H9 (cell line): ENCODE results near the gene NEDD4. TPM values are rescaled to one million over a fixed set of nuclear protein-coding genes. Genes with fewer than 3 reads are reported as not detected.

Experiments
- DNase-seq: peaks from one replicate; pipeline ENCODE4 v3.0.0-alpha.2; 2017
- H2AFZ ChIP-seq: one replicate; pipeline ENCODE4 v1.6.1; 2013; ENCODE audit warnings: mild to moderate bottlenecking, low read length, control low read depth, moderate library complexity
- H2AK5ac ChIP-seq: 2 replicates; pipeline ENCODE4 v1.6.1; 2013; ENCODE audit warnings: low read length, control low read depth, mixed read lengths; ENCODE audit not compliant: insufficient read length
- H2BK120ac ChIP-seq: one replicate; pipeline ENCODE4 v1.6.1; 2013; ENCODE audit warnings: low read depth, mild to moderate bottlenecking, low read length, control low read depth, inconsistent platforms; ENCODE audit not compliant: poor library complexity, severe bottlenecking
- H2BK12ac ChIP-seq: 2 replicates; pipeline ENCODE4 v1.6.1; 2013; ENCODE audit warnings: low read length, control low read depth, mixed read lengths, low read depth; ENCODE audit not compliant: insufficient read length
- H2BK15ac ChIP-seq: 2 replicates; pipeline ENCODE4 v1.6.1; 2013; ENCODE audit warnings: low read depth, low read length, control low read depth
- H2BK20ac ChIP-seq: one replicate; pipeline ENCODE4 v1.6.1; 2013; ENCODE audit warnings: low read depth, mild to moderate bottlenecking, low read length, control low read depth, inconsistent platforms; ENCODE audit not compliant: poor library complexity, severe bottlenecking
- H2BK5ac ChIP-seq: 2 replicates; pipeline ENCODE4 v1.6.1; 2013; ENCODE audit warnings: low read length, control low read depth, mixed read lengths; ENCODE audit not compliant: insufficient read length
- H3K14ac ChIP-seq: 2 replicates; pipeline ENCODE4 v1.6.1; 2013; ENCODE audit warnings: low read length, control low read depth; ENCODE audit not compliant: insufficient read depth
- H3K18ac ChIP-seq: 2 replicates; pipeline ENCODE4 v1.6.1; 2013; ENCODE audit warnings: low read depth, mild to moderate bottlenecking, mixed read lengths, low read length, control low read depth; ENCODE audit not compliant: insufficient read length
- H3K23ac ChIP-seq: 2 replicates; pipeline ENCODE4 v1.6.1; 2013; ENCODE audit warnings: low read length, control low read depth, mixed read lengths, low read depth; ENCODE audit not compliant: insufficient read length
- H3K23me2 ChIP-seq: 2 replicates; pipeline ENCODE4 v1.6.1; 2013; ENCODE audit warnings: low read depth, mild to moderate bottlenecking, mixed read lengths, low read length, control low read depth; ENCODE audit not compliant: insufficient read length, poor library complexity, severe bottlenecking
- H3K27ac ChIP-seq: 2 replicates; pipeline ENCODE4 v1.5.1; 2013; ENCODE audit warnings: low read length, control low read depth, mixed read lengths, low read depth; ENCODE audit not compliant: insufficient read length
- H3K27me3 ChIP-seq: 2 replicates; pipeline ENCODE4 v1.6.1; 2013; ENCODE audit warnings: low read length, control low read depth, inconsistent platforms; ENCODE audit not compliant: insufficient read depth
- H3K4ac ChIP-seq: 2 replicates; pipeline ENCODE4 v1.6.1; 2013; ENCODE audit warnings: low read depth, mild to moderate bottlenecking, control low read depth, inconsistent platforms, low read length, moderate library complexity
- H3K4me1 ChIP-seq: 2 replicates; pipeline ENCODE4 v1.6.1; 2013; ENCODE audit warnings: low read length, control low read depth, inconsistent platforms; ENCODE audit not compliant: insufficient read depth
- H3K4me2 ChIP-seq: 2 replicates; pipeline ENCODE4 v1.6.1; 2013; ENCODE audit warnings: low read length, control low read depth, mixed read lengths; ENCODE audit not compliant: insufficient read length, insufficient read depth
- H3K56ac ChIP-seq: 2 replicates; pipeline ENCODE4 v1.6.1; 2013; ENCODE audit warnings: low read depth, mild to moderate bottlenecking, mixed read lengths, low read length, control low read depth; ENCODE audit not compliant: insufficient read length
- H3K79me1 ChIP-seq: 2 replicates; pipeline ENCODE4 v1.6.1; 2013; ENCODE audit warnings: low read depth, mild to moderate bottlenecking, moderate library complexity, low read length, control low read depth, inconsistent platforms; ENCODE audit not compliant: insufficient read depth, poor library complexity, severe bottlenecking
- H3K79me2 ChIP-seq: 2 replicates; pipeline ENCODE4 v1.6.1; 2013; ENCODE audit warnings: low read length, control low read depth, inconsistent platforms; ENCODE audit not compliant: insufficient read depth
- H3K9ac ChIP-seq: 2 replicates; pipeline ENCODE4 v1.6.1; 2013; ENCODE audit warnings: low read length, control low read depth, mixed read lengths; ENCODE audit not compliant: insufficient read length; ENCODE audit errors: extremely low read depth
- H3K9me3 ChIP-seq: one replicate; pipeline ENCODE4 v1.6.1; 2013; ENCODE audit warnings: low read depth, low read length, inconsistent platforms; ENCODE audit not compliant: control insufficient read depth
- H3T11ph ChIP-seq: one replicate; pipeline ENCODE4 v1.6.1; 2013; ENCODE audit warnings: mild to moderate bottlenecking, low read length, control low read depth, inconsistent platforms
- H4K20me1 ChIP-seq: one replicate; pipeline ENCODE4 v1.6.1; 2013; ENCODE audit not compliant: control insufficient read depth, insufficient read length, insufficient read depth
- H4K5ac ChIP-seq: 2 replicates; pipeline ENCODE4 v1.6.1; 2013; ENCODE audit warnings: low read depth, mild to moderate bottlenecking, mixed read lengths, low read length, control low read depth; ENCODE audit not compliant: insufficient read length
- H4K8ac ChIP-seq: replicated peaks from 2 replicates; pipeline ENCODE4 v1.6.1; 2013; ENCODE audit warnings: low read length, control low read depth, mixed read lengths, low read depth; ENCODE audit not compliant: insufficient read length
- H4K91ac ChIP-seq: 2 replicates; pipeline ENCODE4 v1.6.1; 2013; ENCODE audit warnings: low read depth, mild to moderate bottlenecking, moderate library complexity, mixed read lengths, low read length, control low read depth; ENCODE audit not compliant: insufficient read length
- H3K27ac Mint-ChIP-seq, 3 experiments: 2 replicates in 2 of 3; 3 replicates in 1 of 3; pipeline ENCODE4 v1.8.0; 2020 to 2021; ENCODE audit warnings: mixed read lengths in 3 of 3, mild to moderate bottlenecking in 1 of 3, moderate library complexity in 1 of 3
- H3K27me3 Mint-ChIP-seq: 2 replicates; pipeline ENCODE4 v1.8.0; 2021; ENCODE audit warnings: low read depth, mild to moderate bottlenecking, moderate library complexity, mixed read lengths
- H3K36me3 Mint-ChIP-seq, 3 experiments: 2 replicates in 2 of 3; 3 replicates in 1 of 3; pipeline ENCODE4 v1.8.0; 2020 to 2021; ENCODE audit warnings: low read depth in 3 of 3, mixed read lengths in 3 of 3; ENCODE audit not compliant: insufficient read depth in 1 of 3
- H3K4me1 Mint-ChIP-seq, 2 experiments: 2 replicates each; pipeline ENCODE4 v1.8.0; 2020; ENCODE audit warnings: mixed read lengths in 2 of 2
- H3K4me3 Mint-ChIP-seq, 2 experiments: 2 replicates in 1 of 2; 3 replicates in 1 of 2; pipeline ENCODE4 v1.8.0; 2020 to 2021; ENCODE audit warnings: mild to moderate bottlenecking in 2 of 2, mixed read lengths in 2 of 2, moderate library complexity in 1 of 2
- H3K9me3 Mint-ChIP-seq, 2 experiments: 2 replicates in 1 of 2; 3 replicates in 1 of 2; pipeline ENCODE4 v1.8.0; 2020; ENCODE audit warnings: mild to moderate bottlenecking in 2 of 2, mixed read lengths in 2 of 2, moderate library complexity in 1 of 2
- WGBS: extraction: QIAGEN DNeasy Blood & Tissue Kit; methylation state at CpG from one replicate; pipeline ENCODE4 v1.1.7; 2013; ENCODE audit warnings: missing lambda C conversion rate, low lambda C conversion rate, mixed read lengths; ENCODE audit not compliant: insufficient read length; ENCODE audit errors: extremely low coverage; 5-methylcytosine and 5-hydroxymethylcytosine counted together
- total RNA-seq: library from RNA; stranded (reverse); gene quantifications from 2 replicates; pipeline ENCODE4 v1.2.1, GENCODE V29; 2021
- TF ChIP-seq, protein P1 (sequence below): fragments of 200-600 bp; sonication (generic); conservative IDR thresholded peaks from 3 replicates; pipeline ENCODE4 v1.8.0; 2021; ENCODE audit warnings: antibody characterized with exemption, mild to moderate bottlenecking

The NEDD4 gene
- total RNA-seq, 1 experiment from 2014 or later: 9.6 TPM

GRCh38 chr15:55873024-55873720, 120.2 kb downstream of the NEDD4 start:
- H2BK5ac ChIP-seq: no peak overlapping the region
- no peak overlapping the region for H3K23ac ChIP-seq
- no peak overlapping the region for H4K8ac ChIP-seq
- TF ChIP-seq, protein P1, sequence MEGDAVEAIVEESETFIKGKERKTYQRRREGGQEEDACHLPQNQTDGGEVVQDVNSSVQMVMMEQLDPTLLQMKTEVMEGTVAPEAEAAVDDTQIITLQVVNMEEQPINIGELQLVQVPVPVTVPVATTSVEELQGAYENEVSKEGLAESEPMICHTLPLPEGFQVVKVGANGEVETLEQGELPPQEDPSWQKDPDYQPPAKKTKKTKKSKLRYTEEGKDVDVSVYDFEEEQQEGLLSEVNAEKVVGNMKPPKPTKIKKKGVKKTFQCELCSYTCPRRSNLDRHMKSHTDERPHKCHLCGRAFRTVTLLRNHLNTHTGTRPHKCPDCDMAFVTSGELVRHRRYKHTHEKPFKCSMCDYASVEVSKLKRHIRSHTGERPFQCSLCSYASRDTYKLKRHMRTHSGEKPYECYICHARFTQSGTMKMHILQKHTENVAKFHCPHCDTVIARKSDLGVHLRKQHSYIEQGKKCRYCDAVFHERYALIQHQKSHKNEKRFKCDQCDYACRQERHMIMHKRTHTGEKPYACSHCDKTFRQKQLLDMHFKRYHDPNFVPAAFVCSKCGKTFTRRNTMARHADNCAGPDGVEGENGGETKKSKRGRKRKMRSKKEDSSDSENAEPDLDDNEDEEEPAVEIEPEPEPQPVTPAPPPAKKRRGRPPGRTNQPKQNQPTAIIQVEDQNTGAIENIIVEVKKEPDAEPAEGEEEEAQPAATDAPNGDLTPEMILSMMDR: no peak
- no peak for DNase-seq
- H3K27ac ChIP-seq: no peak overlapping the region
- no peaks in the 10 kb centered on the region for H3K9me3 ChIP-seq
- H3K27me3 Mint-ChIP-seq: no peaks in the 10 kb centered on the region
- no peaks in the 10 kb centered on the region for H3K4me1 ChIP-seq
- no peak overlapping the region for H2BK120ac ChIP-seq
- peaks cover 0 to 3% of the 10 kb centered on the region in 2 experiments; a peak in 2 of 5 replicates for H3K9me3 Mint-ChIP-seq
- no peak overlapping the region for H2BK15ac ChIP-seq
- no peak overlapping the region for H3K4me3 Mint-ChIP-seq
- no peak overlapping the region for H4K91ac ChIP-seq
- H3K27ac Mint-ChIP-seq: peak overlapping the region in 1 of 3 experiments; percentile 6; a peak in 2 of 7 replicates
- no CpG with 5 or more reads among the region's 4 CpGs for WGBS
- H3K18ac ChIP-seq: no peak overlapping the region
- H4K5ac ChIP-seq: no peak overlapping the region
- H3K27me3 ChIP-seq: no peaks in the 10 kb centered on the region
- no peak overlapping the region for H3T11ph ChIP-seq
- no peak overlapping the region for H2BK12ac ChIP-seq
- H3K56ac ChIP-seq: no peak overlapping the region
- no peak overlapping the region for H3K4me2 ChIP-seq
- H2AFZ ChIP-seq: no peak overlapping the region
- no peaks in the 10 kb centered on the region for H3K79me1 ChIP-seq
- H2BK20ac ChIP-seq: no peak overlapping the region
- H3K4ac ChIP-seq: no peak overlapping the region
- no peak overlapping the region for H3K9ac ChIP-seq
- H2AK5ac ChIP-seq: no peak overlapping the region
- H3K4me1 Mint-ChIP-seq: peaks cover 4 to 11% of the 10 kb centered on the region in 2 experiments
- H3K36me3 Mint-ChIP-seq: no peaks in the 10 kb centered on the region
- H3K14ac ChIP-seq: no peak overlapping the region
- H3K23me2 ChIP-seq: no peaks in the 10 kb centered on the region
- H3K79me2 ChIP-seq: no peaks in the 10 kb centered on the region
- no peaks in the 10 kb centered on the region for H4K20me1 ChIP-seq
